Measurements from ENCODE around the gene SLC16A5.
"Not testable (repeated sequence)": the region's sequence is repeated elsewhere in the genome, so short reads cannot be mapped to it uniquely, and the experiment has no call there.

Gene SLC16A5

DNA sequence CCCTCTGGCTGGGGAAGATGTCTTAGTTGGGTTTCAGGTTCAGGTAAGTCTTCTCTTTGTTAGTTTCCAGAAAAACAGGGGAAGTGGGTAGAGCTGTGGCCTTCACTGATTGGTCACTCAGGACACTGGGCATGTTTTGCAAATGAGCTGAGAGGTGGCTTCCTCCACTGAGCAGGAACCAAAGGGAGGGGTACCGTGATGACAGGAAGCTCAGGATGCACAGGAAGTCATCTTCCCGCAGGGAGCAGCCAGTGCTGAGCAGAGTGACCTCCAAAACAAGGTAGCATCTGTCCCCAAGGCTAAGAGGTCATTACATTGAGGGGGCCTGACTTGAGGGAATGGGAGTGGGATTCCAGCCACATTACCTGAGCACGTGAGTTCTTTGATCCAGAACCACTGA is 38.2 kb downstream of the SLC16A5 start:
- no peak overlapping the region; the same call in 1 of the 2 replicates for H3K9ac ChIP-seq (ENCODE audit: low read length)
- H3K4me2 ChIP-seq (ENCODE audit: low read length) = peak overlapping the region; percentile 35; the same call in 1 of the 2 replicates

DNA sequence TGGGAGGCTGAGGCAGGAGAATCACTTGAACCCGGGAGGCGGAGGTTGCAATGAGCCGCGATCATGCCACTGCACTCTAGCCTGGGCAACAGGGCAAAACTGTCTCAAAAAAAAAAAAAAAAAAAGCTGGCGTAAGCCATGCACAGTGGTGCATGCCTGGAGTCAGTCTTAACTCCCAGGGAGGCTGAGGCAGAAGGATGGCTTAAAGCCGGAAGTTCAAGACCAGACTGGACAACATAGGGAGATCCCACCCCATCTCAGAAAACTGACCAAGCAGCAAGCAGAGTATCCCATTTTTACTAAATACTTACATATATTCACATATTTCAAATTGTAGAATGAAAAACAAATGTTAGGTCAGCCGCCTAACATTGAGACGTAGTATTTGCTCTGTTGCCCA is 39.2 kb downstream of the SLC16A5 start:
- Histone ChIP-seq H3K4me3 (ENCODE audit: low read depth, low read length, poor library complexity, severe bottlenecking) (no peak overlapping the region), H3K9ac (ENCODE audit: low read length) (no peak overlapping the region), H2AFZ (ENCODE audit: low read length) (no peak overlapping the region), H3K36me3 (ENCODE audit: insufficient read depth, low read length) (peaks cover 19% of the 10 kb centered on the region; the same call in 1 of the 2 replicates), H3K4me2 (ENCODE audit: low read length) (no peak overlapping the region), H3K9me3 (ENCODE audit: low read length) (no peaks in the 10 kb centered on the region), H3F3A (ENCODE audit: insufficient read depth, low read length) (no peaks in the 10 kb centered on the region), H3K79me2 (ENCODE audit: insufficient read depth, low read length) (no peaks in the 10 kb centered on the region), H3K4me1 (ENCODE audit: insufficient read depth, low read length, severe bottlenecking) (peaks cover 35% of the 10 kb centered on the region), H3K27me3 (ENCODE audit: insufficient read depth, low read length) (no peaks in the 10 kb centered on the region), H3K27ac (ENCODE audit: low read depth, low read length, poor library complexity, severe bottlenecking) (peak overlapping the region; percentile 60), H3K9me2 (ENCODE audit: low read depth, low read length) (no peaks in the 10 kb centered on the region), H4K20me1 (ENCODE audit: insufficient read depth, low read length) (no peaks in the 10 kb centered on the region)
- no peak for TF ChIP-seq EZH2 (IDR thresholded peaks at IDR 0.05; ENCODE audit: borderline replicate concordance, low read length)
- TF ChIP-seq, protein P1, sequence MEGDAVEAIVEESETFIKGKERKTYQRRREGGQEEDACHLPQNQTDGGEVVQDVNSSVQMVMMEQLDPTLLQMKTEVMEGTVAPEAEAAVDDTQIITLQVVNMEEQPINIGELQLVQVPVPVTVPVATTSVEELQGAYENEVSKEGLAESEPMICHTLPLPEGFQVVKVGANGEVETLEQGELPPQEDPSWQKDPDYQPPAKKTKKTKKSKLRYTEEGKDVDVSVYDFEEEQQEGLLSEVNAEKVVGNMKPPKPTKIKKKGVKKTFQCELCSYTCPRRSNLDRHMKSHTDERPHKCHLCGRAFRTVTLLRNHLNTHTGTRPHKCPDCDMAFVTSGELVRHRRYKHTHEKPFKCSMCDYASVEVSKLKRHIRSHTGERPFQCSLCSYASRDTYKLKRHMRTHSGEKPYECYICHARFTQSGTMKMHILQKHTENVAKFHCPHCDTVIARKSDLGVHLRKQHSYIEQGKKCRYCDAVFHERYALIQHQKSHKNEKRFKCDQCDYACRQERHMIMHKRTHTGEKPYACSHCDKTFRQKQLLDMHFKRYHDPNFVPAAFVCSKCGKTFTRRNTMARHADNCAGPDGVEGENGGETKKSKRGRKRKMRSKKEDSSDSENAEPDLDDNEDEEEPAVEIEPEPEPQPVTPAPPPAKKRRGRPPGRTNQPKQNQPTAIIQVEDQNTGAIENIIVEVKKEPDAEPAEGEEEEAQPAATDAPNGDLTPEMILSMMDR (IDR thresholded peaks at IDR 0.05; ENCODE audit: low read length) = no peak

More for the DNA sequence above, 38.2 kb downstream of the SLC16A5 start:
- Histone ChIP-seq H3F3A (ENCODE audit: insufficient read depth, low read length) (no peaks in the 10 kb centered on the region), H3K9me3 (ENCODE audit: low read length) (no peaks in the 10 kb centered on the region), H3K27ac (ENCODE audit: low read depth, low read length, poor library complexity, severe bottlenecking) (peak overlapping the region; percentile 67), H4K20me1 (ENCODE audit: insufficient read depth, low read length) (no peaks in the 10 kb centered on the region), H3K27me3 (ENCODE audit: insufficient read depth, low read length) (no peaks in the 10 kb centered on the region), H3K36me3 (ENCODE audit: insufficient read depth, low read length) (peaks cover 19% of the 10 kb centered on the region; the same call in 1 of the 2 replicates), H3K4me3 (ENCODE audit: low read depth, low read length, poor library complexity, severe bottlenecking) (no peak overlapping the region), H2AFZ (ENCODE audit: low read length) (no peak overlapping the region), H3K9me2 (ENCODE audit: low read depth, low read length) (no peaks in the 10 kb centered on the region), H3K79me2 (ENCODE audit: insufficient read depth, low read length) (no peaks in the 10 kb centered on the region), H3K4me1 (ENCODE audit: insufficient read depth, low read length, severe bottlenecking) (peaks cover 32% of the 10 kb centered on the region)
- TF ChIP-seq, protein P1 (IDR thresholded peaks at IDR 0.05; ENCODE audit: low read length) = no peak
- no peak for TF ChIP-seq EZH2 (IDR thresholded peaks at IDR 0.05; ENCODE audit: borderline replicate concordance, low read length)

DNA sequence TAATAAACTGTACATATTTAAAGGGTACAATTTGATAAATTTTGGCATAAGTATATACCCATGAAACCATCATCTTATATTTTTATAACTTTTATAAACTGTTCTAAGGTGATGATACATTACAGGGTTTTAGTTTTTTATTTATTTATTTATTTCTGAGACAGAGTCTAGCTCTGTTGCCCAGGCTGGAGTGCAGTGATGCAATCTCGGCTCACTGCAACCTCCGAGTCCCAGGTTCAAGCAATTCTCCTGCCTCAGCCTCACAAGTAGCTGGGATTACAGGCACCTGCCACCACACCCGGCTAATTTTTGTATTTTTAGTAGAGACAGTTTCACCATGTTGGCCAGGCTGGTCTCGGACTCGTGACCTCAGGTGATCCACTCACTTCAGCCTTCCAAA is 40.2 kb downstream of the SLC16A5 start:
- not testable (repeated sequence) for H3K4me2 ChIP-seq (ENCODE audit: low read length); H3K9ac ChIP-seq (ENCODE audit: low read length); H3K9me3 ChIP-seq (ENCODE audit: low read length); H3K9me2 ChIP-seq (ENCODE audit: low read depth, low read length); H3K79me2 ChIP-seq (ENCODE audit: insufficient read depth, low read length); H3K27me3 ChIP-seq (ENCODE audit: insufficient read depth, low read length); H2AFZ ChIP-seq (ENCODE audit: low read length); H3K4me3 ChIP-seq (ENCODE audit: low read depth, low read length, poor library complexity, severe bottlenecking); H4K20me1 ChIP-seq (ENCODE audit: insufficient read depth, low read length); H3F3A ChIP-seq (ENCODE audit: insufficient read depth, low read length)
- Histone ChIP-seq H3K4me1 (ENCODE audit: insufficient read depth, low read length, severe bottlenecking) (peaks cover 43% of the 10 kb centered on the region), H3K27ac (ENCODE audit: low read depth, low read length, poor library complexity, severe bottlenecking) (peak overlapping the region; percentile 60), H3K36me3 (ENCODE audit: insufficient read depth, low read length) (peaks cover 19% of the 10 kb centered on the region; the same call in 1 of the 2 replicates)
